ENCODE data around the gene OGFRL1.

OGFRL1 gene

DNA sequence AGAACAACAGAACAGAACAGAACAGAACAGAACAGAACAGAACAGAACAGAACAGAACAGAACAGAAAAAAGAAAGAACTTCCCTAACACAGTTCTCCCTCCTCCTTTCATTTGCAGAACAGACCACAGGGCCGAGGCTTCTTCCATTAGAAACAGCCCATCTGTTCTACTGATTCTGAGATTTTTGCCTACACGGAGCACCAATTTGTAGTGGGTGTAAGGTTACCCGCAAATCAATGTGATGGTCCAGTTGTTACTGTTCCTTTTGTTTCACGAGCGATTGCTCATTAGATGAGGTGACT is 734 bp upstream of the OGFRL1 start:
- DNase-seq, result no peak

DNA sequence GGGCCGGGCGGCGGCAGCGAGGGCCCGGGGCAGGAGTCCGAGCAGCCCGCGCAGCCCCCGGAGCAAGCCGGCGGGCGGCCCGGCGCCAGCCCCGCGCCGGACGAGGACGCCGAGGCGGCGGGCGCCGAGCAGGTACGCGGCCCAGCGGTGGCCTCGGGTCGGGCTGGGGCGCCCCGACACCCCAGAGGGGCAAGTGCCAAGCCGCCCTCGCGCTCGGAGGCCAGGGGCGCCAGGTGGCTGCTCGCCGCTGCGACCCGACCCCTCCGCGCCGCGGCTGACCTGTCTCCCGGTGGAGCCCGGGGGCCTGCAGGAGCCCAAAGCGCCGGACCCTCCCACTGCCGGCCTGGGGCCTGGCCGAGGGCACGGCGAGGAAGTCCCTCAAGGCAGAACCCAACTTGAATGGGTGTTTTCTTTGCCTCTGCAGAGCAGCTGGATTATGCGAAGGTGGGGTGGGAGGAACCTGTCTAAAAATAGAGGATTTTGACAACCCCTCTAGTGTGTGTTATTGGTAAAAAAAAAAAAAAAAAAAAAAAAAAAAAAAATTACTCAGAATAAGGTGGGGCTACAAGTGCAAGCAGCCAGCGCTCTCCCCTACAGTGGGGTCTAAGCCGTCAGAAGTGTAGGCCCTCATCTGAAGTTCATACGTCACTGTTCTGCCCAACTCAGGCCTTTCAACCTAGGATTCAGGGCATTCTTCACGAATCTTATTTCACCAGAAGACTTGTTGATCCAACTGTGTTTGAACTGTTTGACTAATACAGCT is 609 bp downstream of the OGFRL1 start:
- peak; percentile 40 for DNase-seq

DNA sequence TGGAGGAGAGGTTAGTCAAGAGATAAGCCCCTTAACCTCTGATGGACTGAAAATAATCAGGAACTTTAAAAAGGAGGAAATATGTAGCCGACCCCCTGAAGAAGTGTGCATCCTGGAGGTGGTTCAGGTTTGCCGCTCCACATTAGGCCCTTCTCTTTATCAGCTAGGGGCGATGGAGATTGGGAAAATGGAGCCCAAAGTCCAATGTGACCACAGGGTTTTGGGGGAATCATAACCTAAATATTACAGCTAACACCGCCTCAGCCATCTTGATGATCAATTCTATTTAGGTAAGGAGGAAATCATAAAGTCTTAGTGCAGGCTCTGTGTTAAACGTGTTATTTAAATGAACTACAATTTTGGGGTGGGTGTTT is 1.2 kb downstream of the OGFRL1 start:
- DNase-seq, result no peak

- DNase-seq, result no peak
These were observed 2.0 kb downstream of the OGFRL1 start for GRCh38 chr6:71290611-71291010.

- no peak for DNase-seq
These were observed 3.4 kb downstream of the OGFRL1 start for GRCh38 chr6:71292001-71292400.

- DNase-seq, result no peak
These were observed 5.5 kb downstream of the OGFRL1 start for GRCh38 chr6:71294121-71294523.

DNA sequence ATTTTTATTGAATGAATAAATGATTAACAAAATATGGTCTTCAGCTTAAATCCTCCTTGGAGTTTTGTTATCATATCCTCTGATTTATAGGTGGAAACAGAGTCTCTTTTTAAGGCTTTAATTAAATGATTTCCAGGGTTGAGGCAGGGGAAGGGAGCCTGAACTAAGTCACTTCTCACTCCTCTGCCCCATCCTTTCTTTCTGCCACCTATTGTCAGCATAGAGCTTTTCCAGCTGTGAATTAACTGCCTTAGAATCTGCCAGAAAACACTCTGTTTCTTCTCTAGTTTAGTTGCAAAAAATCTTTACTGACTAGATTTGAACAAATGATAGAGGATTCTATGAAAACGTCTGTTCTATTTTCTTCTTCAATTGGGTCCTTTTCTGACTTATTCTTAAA is 9.8 kb downstream of the OGFRL1 start:
- no peak for DNase-seq

DNA sequence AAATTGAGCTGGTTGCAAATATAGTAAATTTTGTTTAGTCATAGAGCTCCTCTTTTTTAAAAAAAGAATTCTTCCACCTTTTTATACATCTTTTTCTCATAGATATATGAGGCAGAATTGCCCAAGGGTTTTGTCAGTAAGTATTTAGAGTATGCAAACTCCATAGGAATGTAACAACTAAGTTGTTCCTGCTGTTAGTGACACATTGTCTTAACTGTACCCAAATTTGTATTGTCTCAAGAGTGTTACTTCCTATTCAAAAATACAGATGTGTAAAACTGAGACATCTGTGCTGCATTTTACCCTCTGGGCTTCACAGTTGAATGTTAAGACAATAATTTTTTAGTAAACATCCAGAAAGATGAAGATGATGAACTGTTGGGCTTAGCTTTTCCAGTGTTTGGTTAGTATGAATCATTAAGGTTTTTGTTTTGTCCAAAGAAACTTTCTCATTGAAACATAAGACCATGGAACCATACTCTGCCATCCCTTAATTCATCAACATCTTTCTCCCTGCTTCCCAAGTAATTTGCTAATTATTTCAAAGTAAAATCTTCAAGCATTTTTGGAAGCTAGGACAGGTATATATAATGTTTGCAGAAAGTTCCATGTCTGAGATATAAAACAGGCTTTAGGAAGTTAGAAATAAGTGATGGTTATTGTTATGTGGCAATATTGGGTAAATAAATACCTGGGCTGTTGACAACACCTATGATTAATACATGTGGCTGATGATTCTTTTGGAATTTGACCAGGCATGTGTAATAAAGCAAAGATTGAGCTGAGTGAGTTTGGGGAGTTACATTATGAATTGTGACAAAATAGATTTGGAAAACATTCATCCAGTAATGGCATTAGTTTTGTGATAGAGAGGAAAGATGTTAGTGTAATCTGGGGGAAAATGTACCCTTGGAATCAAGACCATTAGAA is 11.2 kb downstream of the OGFRL1 start:
- no peak for DNase-seq

DNA sequence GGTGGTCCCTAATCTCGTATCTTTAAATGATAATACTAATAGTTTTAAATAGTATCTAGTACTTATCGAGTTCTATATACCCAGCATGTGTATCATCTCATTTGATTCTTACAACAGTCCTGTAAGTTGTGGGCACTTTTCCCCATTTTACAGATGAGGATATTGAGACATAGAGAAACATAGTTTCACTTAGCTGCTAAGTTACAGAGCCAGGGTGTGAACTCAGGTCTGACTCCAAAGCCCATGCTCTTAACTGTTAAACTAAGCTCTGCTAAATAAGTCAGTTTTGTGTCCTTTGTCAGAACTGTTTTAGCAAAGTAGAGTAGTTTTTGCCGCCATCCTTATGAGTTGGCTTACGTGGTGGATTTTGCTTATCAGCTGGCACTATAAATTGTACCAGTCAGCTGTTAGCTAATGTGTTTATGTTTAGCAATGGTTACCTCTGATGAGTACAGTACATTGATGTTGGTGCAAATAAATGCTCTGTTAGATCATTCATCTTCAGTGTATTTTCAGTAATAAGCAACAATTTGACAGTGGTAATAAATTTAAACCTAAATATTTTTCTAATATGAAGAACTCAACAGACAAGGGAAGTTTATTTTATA is 12.1 kb downstream of the OGFRL1 start:
- DNase-seq, result no peak

DNA sequence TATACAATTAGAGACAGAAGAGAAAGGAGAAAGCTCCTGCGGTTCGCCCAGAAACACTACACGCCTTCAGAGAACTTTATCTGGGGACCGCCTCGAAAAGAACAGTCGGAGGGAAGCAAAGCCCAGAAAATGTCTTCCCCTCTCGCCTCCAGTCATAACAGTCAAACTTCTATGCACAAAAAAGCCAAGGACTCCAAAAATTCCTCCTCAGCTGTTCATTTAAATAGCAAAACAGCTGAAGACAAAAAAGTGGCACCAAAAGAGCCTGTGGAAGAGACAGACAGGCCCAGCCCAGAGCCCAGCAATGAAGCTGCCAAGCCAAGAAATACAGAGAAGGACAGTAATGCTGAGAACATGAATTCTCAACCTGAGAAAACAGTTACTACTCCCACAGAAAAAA is 12.9 kb downstream of the OGFRL1 start:
- DNase-seq, result no peak

DNA sequence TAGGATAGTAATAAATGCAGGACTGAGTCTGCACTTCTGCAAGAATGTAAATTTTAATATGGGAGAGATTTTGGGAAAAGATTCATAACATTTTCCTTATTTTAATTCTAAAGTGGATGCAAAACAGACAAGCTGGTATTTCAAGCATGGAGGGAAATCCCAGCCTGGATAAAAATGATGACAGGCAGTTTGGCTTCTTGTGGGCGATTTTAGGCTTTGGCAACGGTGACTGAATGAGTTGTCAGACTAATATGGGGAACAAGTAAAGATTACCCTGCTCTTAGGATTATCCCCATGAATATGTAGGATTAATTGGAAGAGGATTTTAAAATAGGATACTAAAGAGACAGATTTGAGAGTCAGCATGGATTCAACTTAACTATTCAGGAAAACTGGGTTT is 21.0 kb downstream of the OGFRL1 start:
- no peak for DNase-seq

DNA sequence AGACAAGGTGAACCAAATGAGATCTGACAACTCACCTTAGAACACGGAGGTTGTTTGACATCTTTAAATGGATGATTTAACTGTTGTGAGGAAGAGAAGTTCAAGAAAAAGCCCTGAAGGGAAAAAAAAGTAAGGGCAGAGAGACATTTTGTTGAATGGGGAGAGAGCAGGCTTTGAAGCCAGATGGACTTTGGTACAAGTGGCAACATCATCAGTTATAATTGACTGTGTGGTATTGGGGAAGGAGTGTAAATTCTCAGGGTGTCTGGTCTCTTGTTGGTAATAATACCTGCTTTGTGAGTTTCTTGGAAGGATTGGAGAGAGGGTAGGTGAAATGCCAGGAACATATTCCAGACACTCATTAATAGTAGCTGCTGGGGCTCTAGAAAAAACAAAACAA is 21.6 kb downstream of the OGFRL1 start:
- no peak for DNase-seq

GRCh38 chr6:71312089-71312488 is 23.5 kb downstream of the OGFRL1 start:
- no peak for DNase-seq

DNA sequence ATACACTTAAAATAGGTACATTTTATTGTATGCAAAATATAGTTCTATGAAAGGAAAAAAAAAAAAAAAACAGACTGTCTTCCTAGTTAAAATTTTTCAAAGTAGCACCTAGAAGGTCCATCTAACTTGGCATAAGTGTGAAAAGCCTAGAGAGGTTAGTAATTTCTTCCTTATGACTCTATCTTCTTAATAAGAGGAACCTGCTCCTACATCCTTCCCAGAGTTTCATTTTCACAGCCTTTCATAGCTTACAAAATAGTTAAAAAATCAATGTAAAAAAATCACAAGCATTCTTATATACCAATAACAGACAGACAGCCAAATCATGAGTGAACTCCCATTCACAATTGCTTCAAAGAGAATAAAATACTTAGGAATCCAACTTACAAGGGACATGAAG is 28.8 kb downstream of the OGFRL1 start:
- DNase-seq, result no peak

GRCh38 chr6:71320041-71320440 is 31.4 kb downstream of the OGFRL1 start:
- no peak for DNase-seq

DNA sequence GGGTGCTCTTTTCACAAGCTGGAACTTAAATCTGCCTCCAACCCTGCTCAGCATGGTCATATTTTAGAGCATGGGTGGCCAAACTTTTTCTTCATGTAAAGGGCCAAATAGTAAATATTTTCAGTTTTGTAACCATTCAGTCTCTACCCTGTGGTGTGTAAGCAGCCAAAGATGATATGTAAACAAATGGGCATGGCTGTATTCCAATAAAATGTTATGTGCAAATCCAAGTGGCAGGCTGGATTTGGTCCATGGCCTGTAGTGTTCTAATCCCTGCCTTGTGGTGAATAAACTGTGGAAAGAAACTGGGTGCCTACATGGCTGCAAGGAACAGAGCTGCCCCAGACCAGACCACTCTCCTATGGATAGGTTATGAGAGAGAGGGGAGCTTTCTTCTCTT is 32.7 kb downstream of the OGFRL1 start:
- no peak for DNase-seq

DNA sequence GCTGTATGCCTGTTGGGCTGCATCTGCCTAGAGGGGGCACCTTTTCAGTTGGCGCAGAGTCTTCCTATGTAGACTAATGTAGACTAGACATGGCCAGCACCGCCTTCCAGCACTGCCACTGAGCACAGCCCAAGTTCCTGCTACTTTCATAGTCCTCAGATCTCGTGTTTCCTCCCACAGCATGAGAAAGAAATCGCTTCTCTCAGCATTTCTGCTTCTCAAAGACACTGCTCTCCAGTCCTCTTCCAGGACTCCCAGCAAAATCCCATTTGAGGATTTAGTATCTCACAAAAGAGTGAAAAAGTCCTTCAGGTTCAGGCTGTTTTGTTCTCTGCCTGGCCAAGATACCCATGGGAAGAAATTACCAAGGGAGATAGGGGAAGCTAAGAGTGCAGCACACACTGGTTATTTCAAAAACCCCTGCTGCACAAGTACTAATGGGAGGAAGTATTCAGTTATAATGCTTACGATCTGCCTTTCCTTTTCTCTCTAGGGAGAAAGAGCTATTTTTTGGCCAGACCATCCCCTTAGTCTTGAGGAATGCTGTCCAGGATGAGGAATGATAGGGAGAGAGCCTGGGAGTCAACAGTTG is 35.7 kb downstream of the OGFRL1 start:
- no peak for DNase-seq

DNA sequence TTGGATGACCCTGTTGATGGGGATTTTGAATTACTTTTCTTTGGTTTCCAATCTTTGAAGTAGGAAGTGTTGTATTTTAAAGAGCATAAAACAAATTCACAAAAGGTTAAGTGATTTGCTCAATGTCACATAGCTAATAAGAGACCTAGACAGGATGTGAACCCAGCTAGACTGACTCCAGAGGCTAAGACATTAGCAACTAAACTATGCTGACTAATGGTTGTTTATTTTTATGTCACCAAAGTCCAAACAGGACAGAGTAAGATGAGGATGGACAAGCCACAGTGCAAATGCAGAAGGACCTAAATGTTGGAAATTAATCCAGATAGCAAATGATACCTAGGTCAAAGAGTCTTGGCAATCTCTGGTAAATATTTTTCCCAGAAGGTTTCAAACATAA is 38.0 kb downstream of the OGFRL1 start:
- no peak for DNase-seq

GRCh38 chr6:71330501-71330900 is 41.9 kb downstream of the OGFRL1 start:
- DNase-seq, result no peak

GRCh38 chr6:71332012-71332411 is 43.4 kb downstream of the OGFRL1 start:
- DNase-seq, result no peak

- DNase-seq, result no peak
These were observed 44.4 kb downstream of the OGFRL1 start for GRCh38 chr6:71333050-71333449.

GRCh38 chr6:71333697-71334096 is 45.1 kb downstream of the OGFRL1 start:
- no peak for DNase-seq

- no peak for DNase-seq
These were observed 46.2 kb downstream of the OGFRL1 start for GRCh38 chr6:71334768-71335167.

DNA sequence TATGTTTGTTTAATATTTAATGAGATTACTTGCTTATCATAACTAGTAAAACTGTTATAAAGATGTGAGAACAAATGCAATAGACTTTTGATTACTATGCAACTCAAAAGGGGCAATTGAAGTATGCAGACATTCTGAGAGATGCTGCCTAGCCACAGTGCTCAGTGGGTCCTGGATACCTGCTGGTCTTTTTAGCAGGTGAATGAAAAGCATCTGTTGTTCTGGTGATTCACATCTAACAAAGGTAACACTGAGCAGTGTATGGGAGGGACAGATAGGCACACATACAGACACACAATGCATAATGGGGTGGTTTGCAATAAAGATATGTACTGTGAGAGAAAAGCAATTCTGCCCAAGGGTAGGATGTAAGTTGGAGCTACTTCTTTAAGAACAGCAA is 46.9 kb downstream of the OGFRL1 start:
- DNase-seq, result no peak

Data from activated CD4-positive, CD25-positive, alpha-beta regulatory T cell treated with anti-CD3 and anti-CD28 coated beads, Interleukin-2, amount 50 U/mL, for 72 hours (primary cell).